ENCODE data around the gene PMM1.

Gene PMM1

GRCh38 chr22:41544671-41545476 lies 44.8 kb downstream of the PMM1 start:
- peak; percentile 38 for DNase-seq (ENCODE audit: low read depth)
- no peak for TF ChIP-seq CTCF (IDR thresholded peaks at IDR 0.05; ENCODE audit: insufficient read depth, low read depth, low read length, missing control alignments)
- H3K4me3 ChIP-seq (ENCODE audit: low read depth, low read length) = peak overlapping the region; percentile 56

GRCh38 chr22:41543854-41544670 lies 45.6 kb downstream of the PMM1 start, which contains the start of gene POLR3H:
Gene POLR3H (minus strand): TSS chr22:41544470. CDS start chr22:41544101, 369 bp downstream.
- peak; percentile 69 for TF ChIP-seq CTCF (IDR thresholded peaks at IDR 0.05; ENCODE audit: insufficient read depth, low read depth, low read length, missing control alignments)
- peak; percentile 98 for DNase-seq (ENCODE audit: low read depth)
- peak within 1 kb of the TSS; percentile 62 for H3K4me3 ChIP-seq (ENCODE audit: low read depth, low read length)

GRCh38 chr22:41542224-41542623 lies 47.4 kb downstream of the PMM1 start:
- DNase-seq (ENCODE audit: low read depth) = no peak
- H3K4me3 ChIP-seq (ENCODE audit: low read depth, low read length) = no peak overlapping the region
- no peak for TF ChIP-seq CTCF (IDR thresholded peaks at IDR 0.05; ENCODE audit: insufficient read depth, low read depth, low read length, missing control alignments)

GRCh38 chr22:41541484-41541883 lies 48.2 kb downstream of the PMM1 start:
- no peak overlapping the region for H3K4me3 ChIP-seq (ENCODE audit: low read depth, low read length)

GRCh38 chr22:41540365-41540764 lies 49.3 kb downstream of the PMM1 start:
- no peak overlapping the region for H3K4me3 ChIP-seq (ENCODE audit: low read depth, low read length)
- TF ChIP-seq CTCF (IDR thresholded peaks at IDR 0.05; ENCODE audit: insufficient read depth, low read depth, low read length, missing control alignments) = no peak
- DNase-seq (ENCODE audit: low read depth) = no peak

More at GRCh38 chr22:41541484-41541883, 48.2 kb downstream of the PMM1 start:
- TF ChIP-seq CTCF (IDR thresholded peaks at IDR 0.05; ENCODE audit: insufficient read depth, low read depth, low read length, missing control alignments) = no peak
- DNase-seq (ENCODE audit: low read depth) = no peak

GRCh38 chr22:41540006-41540315 lies 49.7 kb downstream of the PMM1 start:
- TF ChIP-seq CTCF (IDR thresholded peaks at IDR 0.05; ENCODE audit: insufficient read depth, low read depth, low read length, missing control alignments) = no peak
- DNase-seq (ENCODE audit: low read depth) = no peak
- no peak overlapping the region for H3K4me3 ChIP-seq (ENCODE audit: low read depth, low read length)
